HG03378 (cell line): Measurements from ENCODE around the gene NXN.
"Not testable (repeated sequence)": the region's sequence is repeated elsewhere in the genome, so short reads cannot be mapped to it uniquely, and the experiment has no call there.

Experiments
- ATAC-seq: cut with Tn5 transposase; IDR thresholded peaks from one replicate; pipeline ENCODE4 v1.9.1; 2021; ENCODE audit warnings: mild to moderate bottlenecking, moderate library complexity; ENCODE audit not compliant: unreplicated experiment

Gene NXN

GRCh38 chr17:867896-868489 lies 111.6 kb downstream of the NXN start:
- no peak for ATAC-seq

- ATAC-seq: not testable (repeated sequence)
Measured at GRCh38 chr17:867238-867637, 112.3 kb downstream of the NXN start.

- no peak for ATAC-seq
Measured at GRCh38 chr17:866568-867103, 112.9 kb downstream of the NXN start.

- no peak for ATAC-seq
Measured at GRCh38 chr17:864315-864714, 115.3 kb downstream of the NXN start.

GRCh38 chr17:863880-864279 lies 115.7 kb downstream of the NXN start:
- ATAC-seq: no peak

GRCh38 chr17:862582-862981 lies 117.0 kb downstream of the NXN start:
- no peak for ATAC-seq

GRCh38 chr17:861364-861763 lies 118.2 kb downstream of the NXN start:
- no peak for ATAC-seq

- no peak for ATAC-seq
Measured at GRCh38 chr17:860805-861204, 118.8 kb downstream of the NXN start.

GRCh38 chr17:859824-860195 lies 119.8 kb downstream of the NXN start:
- no peak for ATAC-seq

GRCh38 chr17:859061-859823 lies 120.3 kb downstream of the NXN start:
- no peak for ATAC-seq

GRCh38 chr17:856149-856548 lies 123.4 kb downstream of the NXN start:
- ATAC-seq: no peak

- no peak for ATAC-seq
Measured at GRCh38 chr17:855569-855968, 124.0 kb downstream of the NXN start.

- not testable (repeated sequence) for ATAC-seq
Measured at GRCh38 chr17:852850-853249, 126.7 kb downstream of the NXN start.

GRCh38 chr17:852349-852748 lies 127.2 kb downstream of the NXN start:
- ATAC-seq: no peak

- no peak for ATAC-seq
Measured at GRCh38 chr17:851924-852323, 127.7 kb downstream of the NXN start.

- no peak for ATAC-seq
Measured at GRCh38 chr17:850851-851763, 128.5 kb downstream of the NXN start.

- no peak for ATAC-seq
Measured at GRCh38 chr17:850086-850850, 129.3 kb downstream of the NXN start.

- no peak for ATAC-seq
Measured at GRCh38 chr17:848402-848801, 131.2 kb downstream of the NXN start.

GRCh38 chr17:846901-847843 lies 132.4 kb downstream of the NXN start:
- no peak for ATAC-seq

GRCh38 chr17:841313-841712 lies 138.3 kb downstream of the NXN start:
- no peak for ATAC-seq
